Upper lobe of right lung (tissue), 1 donor: ENCODE measurements around the gene MARK2. TPM values are rescaled to one million over a fixed set of nuclear protein-coding genes. Genes with fewer than 3 reads are reported as not detected.

Source experiments
- ATAC-seq: fragments of 200-7000 bp; cut with Tn5 transposase; one replicate; pipeline ENCODE4 v1.9.1; 2020; ENCODE audit warnings: mild to moderate bottlenecking, moderate library complexity
- DNase-seq: peaks from one replicate; pipeline ENCODE4 v3.0.0-alpha.2; 2020
- H3K27ac ChIP-seq: fragments of 200-600 bp; one replicate; pipeline ENCODE4 v1.8.0; 2022
- H3K27me3 ChIP-seq: fragments of 200-600 bp; one replicate; pipeline ENCODE4 v1.8.0; 2022; ENCODE audit warnings: mild to moderate bottlenecking
- H3K36me3 ChIP-seq: fragments of 200-600 bp; one replicate; pipeline ENCODE4 v1.8.0; 2022
- H3K4me1 ChIP-seq: fragments of 200-600 bp; one replicate; pipeline ENCODE4 v1.8.0; 2022
- H3K4me3 ChIP-seq: fragments of 200-600 bp; one replicate; pipeline ENCODE4 v1.8.0; 2022; ENCODE audit warnings: mild to moderate bottlenecking
- H3K9me3 ChIP-seq: fragments of 200-600 bp; one replicate; pipeline ENCODE4 v1.8.0; 2022
- intact Hi-C: fragments of 100-400 bp; cut with DNase I; formaldehyde crosslinking; loops from one replicate; pipeline ENCODE4 v1.11.0; 2022
- total RNA-seq: library from RNA; stranded (reverse); fragmentation: NEBNext Ultra II Directional; extraction: Animal tissue kit (Norgen Biotek cat#: 25700); gene quantifications from one replicate; pipeline ENCODE4 v1.2.1, GENCODE V29; 2021
- TF ChIP-seq, protein P1 (sequence below): fragments of 200-600 bp; IDR thresholded peaks from one replicate; pipeline ENCODE4 v1.8.0; 2022; ENCODE audit warnings: antibody characterized with exemption
- donor health status: DM: no; HTN: yes; CAD: no; lungs with severe emphysema.

The MARK2 gene
- total RNA-seq, 1 donor from 2014 or later, result 40.7 TPM

DNA sequence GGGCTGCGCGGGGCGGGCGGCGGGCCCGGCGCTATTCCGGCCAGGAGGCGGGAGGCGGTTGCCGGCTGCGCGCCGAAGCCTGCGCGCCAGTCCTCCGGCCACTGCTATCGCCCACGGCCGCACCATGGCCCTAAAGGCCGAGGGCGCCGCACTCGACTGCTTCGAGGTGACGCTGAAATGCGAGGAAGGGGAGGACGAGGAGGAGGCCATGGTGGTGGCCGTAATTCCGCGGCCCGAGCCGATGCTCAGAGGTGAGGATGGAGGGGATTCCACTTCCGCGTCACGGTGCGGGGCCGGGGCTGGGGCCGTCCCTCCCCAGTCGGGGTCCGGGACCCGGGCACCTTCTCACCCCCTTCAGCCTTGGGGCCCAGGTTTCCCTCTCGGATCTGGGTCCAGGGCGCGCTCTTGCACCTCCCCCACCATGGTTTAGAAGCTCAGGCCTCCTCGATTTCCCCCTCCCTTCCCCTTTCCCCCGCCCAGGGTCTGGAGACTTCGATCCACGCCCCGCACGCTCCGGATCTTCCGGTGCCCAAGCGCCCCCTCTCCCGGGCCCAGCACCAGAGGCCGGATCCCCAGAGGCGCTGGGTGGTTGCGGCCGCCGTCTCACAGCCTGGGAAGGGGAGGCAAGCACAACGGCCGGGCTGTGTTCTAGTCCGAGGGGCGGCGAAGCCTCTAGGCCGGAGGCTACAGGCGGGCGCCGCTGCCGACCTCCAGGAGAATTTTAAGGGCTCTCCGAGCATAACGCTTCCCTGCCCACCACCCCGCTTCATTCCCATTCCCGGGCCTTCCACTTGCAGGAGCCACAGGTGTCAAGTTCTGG, 25.1 kb upstream of the MARK2 start:
- peak; percentile 61 for ATAC-seq
- intact Hi-C loops, result no loop called here
- TF ChIP-seq, protein P1, sequence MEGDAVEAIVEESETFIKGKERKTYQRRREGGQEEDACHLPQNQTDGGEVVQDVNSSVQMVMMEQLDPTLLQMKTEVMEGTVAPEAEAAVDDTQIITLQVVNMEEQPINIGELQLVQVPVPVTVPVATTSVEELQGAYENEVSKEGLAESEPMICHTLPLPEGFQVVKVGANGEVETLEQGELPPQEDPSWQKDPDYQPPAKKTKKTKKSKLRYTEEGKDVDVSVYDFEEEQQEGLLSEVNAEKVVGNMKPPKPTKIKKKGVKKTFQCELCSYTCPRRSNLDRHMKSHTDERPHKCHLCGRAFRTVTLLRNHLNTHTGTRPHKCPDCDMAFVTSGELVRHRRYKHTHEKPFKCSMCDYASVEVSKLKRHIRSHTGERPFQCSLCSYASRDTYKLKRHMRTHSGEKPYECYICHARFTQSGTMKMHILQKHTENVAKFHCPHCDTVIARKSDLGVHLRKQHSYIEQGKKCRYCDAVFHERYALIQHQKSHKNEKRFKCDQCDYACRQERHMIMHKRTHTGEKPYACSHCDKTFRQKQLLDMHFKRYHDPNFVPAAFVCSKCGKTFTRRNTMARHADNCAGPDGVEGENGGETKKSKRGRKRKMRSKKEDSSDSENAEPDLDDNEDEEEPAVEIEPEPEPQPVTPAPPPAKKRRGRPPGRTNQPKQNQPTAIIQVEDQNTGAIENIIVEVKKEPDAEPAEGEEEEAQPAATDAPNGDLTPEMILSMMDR, result no peak
- H3K36me3 ChIP-seq, result peaks cover 17% of the 10 kb centered on the region
- no peaks in the 10 kb centered on the region for H3K9me3 ChIP-seq
- peak overlapping the region; percentile 94 for H3K4me3 ChIP-seq
- peaks cover 25% of the 10 kb centered on the region for H3K4me1 ChIP-seq
- peak overlapping the region; percentile 83 for H3K27ac ChIP-seq
- peak; percentile 77 for DNase-seq
- no peaks in the 10 kb centered on the region for H3K27me3 ChIP-seq

DNA sequence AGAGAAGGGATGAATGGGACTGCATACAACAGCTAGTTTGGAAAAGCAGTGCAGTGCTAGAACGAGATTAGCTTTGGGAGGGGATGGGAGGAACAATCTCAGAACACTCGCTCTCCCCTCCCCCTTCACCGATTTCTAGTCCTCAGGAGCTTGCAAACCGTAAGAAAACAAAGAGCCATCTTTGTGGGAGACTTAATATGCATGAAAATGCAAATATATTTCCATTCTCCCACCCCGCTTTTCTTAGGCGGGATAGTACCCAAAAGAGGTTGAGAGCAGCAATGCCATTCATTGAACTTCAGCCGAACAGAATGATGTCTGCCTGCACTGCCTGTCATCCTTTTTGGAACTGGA, 24.6 kb upstream of the MARK2 start:
- Histone ChIP-seq H3K4me3 (peak overlapping the region; percentile 94), H3K27me3 (no peaks in the 10 kb centered on the region), H3K4me1 (peaks cover 25% of the 10 kb centered on the region), H3K36me3 (peaks cover 23% of the 10 kb centered on the region), H3K27ac (no peak overlapping the region), H3K9me3 (no peaks in the 10 kb centered on the region)
- TF ChIP-seq, protein P1, result no peak
- intact Hi-C loops, result no loop called here
- ATAC-seq (no peak), DNase-seq (no peak)

DNA sequence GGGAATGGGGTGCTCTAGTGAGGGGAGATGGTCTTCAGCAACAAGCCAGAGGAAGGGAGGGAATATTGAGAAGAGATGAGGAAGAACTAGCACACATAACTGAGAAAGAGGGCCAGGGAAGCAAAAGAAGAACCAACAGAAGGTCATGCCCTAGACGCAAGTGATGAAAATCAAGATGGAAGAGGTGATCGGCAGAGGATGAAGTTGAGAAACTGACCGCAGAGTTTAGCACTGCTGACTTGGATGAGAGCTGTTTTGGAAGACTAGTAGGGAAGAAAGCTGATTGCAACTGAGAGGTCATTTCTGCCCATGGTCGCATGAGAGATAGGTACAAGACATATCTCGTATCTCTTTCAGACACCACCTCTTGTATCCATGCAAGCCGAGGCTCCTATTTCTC, 22.7 kb upstream of the MARK2 start:
- TF ChIP-seq, protein P1, result no peak
- ATAC-seq, result peak; percentile 37

DNA sequence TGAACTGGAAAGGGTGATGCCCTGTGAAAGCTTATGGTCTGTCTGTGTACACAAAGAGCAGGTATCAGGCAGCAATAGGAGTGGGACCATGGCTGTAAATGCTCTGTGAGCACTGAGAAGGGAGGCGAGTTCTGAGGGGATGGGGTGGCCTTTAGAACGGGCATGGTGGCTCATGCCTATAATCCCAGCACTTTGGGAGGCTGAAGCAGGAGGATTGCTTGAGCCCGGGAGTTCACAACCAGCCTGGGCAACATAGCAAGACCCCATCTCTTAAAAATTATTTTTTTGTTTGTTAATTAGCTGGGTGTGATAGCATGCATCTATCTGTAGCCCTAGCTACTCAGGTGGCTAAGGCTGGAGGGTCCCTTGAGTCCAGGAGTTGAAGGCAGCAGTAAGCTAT, 22.2 kb upstream of the MARK2 start:
- intact Hi-C loops, result no loop called here
- no peak for ATAC-seq
- H3K27ac ChIP-seq, result no peak overlapping the region
- H3K36me3 ChIP-seq, result peaks cover 44% of the 10 kb centered on the region
- no peaks in the 10 kb centered on the region for H3K9me3 ChIP-seq
- TF ChIP-seq, protein P1, result no peak
- no peak overlapping the region for H3K4me3 ChIP-seq
- H3K4me1 ChIP-seq, result peaks cover 25% of the 10 kb centered on the region
- H3K27me3 ChIP-seq, result no peaks in the 10 kb centered on the region
- DNase-seq, result no peak

More for the DNA sequence above, 22.7 kb upstream of the MARK2 start:
- Histone ChIP-seq H3K27ac (no peak overlapping the region), H3K4me3 (no peak overlapping the region), H3K4me1 (peaks cover 25% of the 10 kb centered on the region), H3K27me3 (no peaks in the 10 kb centered on the region), H3K36me3 (peaks cover 38% of the 10 kb centered on the region), H3K9me3 (no peaks in the 10 kb centered on the region)
- intact Hi-C loops, result no loop called here
- no peak for DNase-seq

DNA sequence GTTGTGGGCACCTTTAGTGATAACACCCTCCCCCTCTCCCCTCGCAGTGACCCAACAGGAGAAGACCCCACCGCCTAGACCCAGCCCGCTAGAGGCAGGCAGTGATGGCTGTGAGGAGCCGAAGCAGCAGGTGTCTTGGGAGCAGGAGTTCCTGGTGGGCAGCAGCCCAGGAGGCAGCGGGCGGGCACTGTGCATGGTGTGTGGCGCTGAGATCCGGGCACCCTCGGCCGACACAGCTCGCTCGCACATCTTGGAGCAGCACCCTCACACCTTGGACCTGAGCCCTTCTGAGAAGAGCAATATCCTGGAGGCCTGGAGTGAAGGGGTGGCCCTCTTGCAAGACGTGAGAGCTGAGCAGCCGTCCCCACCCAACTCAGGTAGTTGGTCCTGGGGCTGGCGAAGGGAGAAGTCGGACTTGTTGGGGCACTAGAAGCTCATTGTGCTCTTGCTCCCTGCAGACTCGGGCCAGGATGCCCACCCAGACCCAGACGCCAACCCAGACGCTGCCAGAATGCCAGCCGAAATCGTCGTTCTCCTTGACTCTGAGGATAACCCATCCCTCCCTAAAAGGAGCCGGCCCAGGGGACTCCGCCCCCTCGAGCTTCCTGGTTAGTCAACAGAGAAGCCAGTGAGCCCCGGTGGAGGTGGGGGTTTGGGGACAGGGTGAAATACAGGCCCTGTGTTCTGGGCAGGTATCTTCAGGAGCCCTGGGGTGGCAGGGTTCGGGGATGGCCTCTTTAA, 21.0 kb upstream of the MARK2 start:
- intact Hi-C loops, result no loop called here
- DNase-seq, result no peak
- TF ChIP-seq, protein P1, result no peak
- H3K36me3 ChIP-seq, result peaks cover 56% of the 10 kb centered on the region
- H3K27ac ChIP-seq, result no peak overlapping the region
- peaks cover 17% of the 10 kb centered on the region for H3K4me1 ChIP-seq
- no peaks in the 10 kb centered on the region for H3K9me3 ChIP-seq
- ATAC-seq, result no peak
- no peaks in the 10 kb centered on the region for H3K27me3 ChIP-seq
- no peak overlapping the region for H3K4me3 ChIP-seq
